Measurements from ENCODE around the gene CALB2. TPM values are rescaled to one million over a fixed set of nuclear protein-coding genes. Genes with fewer than 3 reads are reported as not detected.

The CALB2 gene
- total and polyA plus RNA-seq, 2 of the 13 experiments (the other 11 are each of a cell fraction or from before 2014, with no cell fraction given) = 0.37 to 0.40 TPM

DNA sequence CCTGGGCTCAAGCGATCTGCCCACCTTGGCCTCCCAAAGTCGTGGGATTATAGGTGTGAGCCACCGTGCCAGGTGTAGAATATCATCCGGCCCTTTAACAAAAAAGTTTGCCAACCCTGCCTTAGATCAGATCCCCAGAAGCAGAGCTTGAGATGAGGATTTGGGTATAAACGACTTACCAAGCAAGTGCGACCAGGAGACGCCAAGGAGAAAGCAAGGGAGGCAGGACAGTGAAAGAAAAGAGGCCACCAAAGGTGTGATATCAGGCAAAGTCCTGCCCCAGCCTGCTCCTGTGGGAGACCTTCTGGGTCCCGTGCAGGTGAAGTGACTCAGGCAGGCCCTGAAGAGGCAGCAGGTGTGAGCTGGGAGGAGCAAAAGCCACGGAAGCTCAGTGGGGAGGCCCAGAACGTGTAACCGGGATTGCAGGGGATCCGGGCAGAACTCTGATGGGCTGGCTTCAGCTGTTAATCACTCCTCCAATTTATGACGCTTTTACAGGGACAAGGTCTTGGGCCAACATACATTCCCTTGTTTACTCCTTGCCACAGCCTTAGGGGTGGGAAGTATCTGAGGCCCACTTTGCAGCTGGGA, 14.1 kb upstream of the CALB2 start:
- Histone ChIP-seq H3K79me2 (ENCODE audit: insufficient read depth, low read length) (no peaks in the 10 kb centered on the region), H3K9ac (ENCODE audit: insufficient read depth, low read depth, low read length) (no peak overlapping the region), H2AFZ (ENCODE audit: low read length) (no peak overlapping the region), H3K36me3 (replicated peaks in 1 of 2; ENCODE audit: control insufficient read depth in 1 of 2, insufficient read depth in 2 of 2, low read length in 2 of 2) (no peaks in the 10 kb centered on the region), H4K20me1 (ENCODE audit: insufficient read depth, low read length) (no peaks in the 10 kb centered on the region), H3K4me1 (ENCODE audit: insufficient read depth, low read length) (0 out of 2 replicates have a peak, but pooled peaks cover under 1% of the 10 kb centered on the region), H3K4me2 (ENCODE audit: low read depth, low read length) (no peak overlapping the region), H3K4me3 (replicated peaks in 1 of 3; ENCODE audit: insufficient read depth in 1 of 3, low read depth in 2 of 3, low read length in 3 of 3) (no peak overlapping the region), H3K27ac (ENCODE audit: extremely low read length, insufficient read depth, low read length) (no peak overlapping the region), H3K9me3 (ENCODE audit: low read length) (no peaks in the 10 kb centered on the region), H3K27me3 (ENCODE audit: control insufficient read depth in 1 of 2, insufficient read depth in 2 of 2, low read length in 2 of 2) (peaks cover 2 to 72% of the 10 kb centered on the region in 2 experiments; a peak in 4 of 5 replicates)
- ATAC-seq = no peak
- in situ Hi-C loops (cut with HindIII; ENCODE audit: extremely low pct_ligation_motif_present, low pct_unique_long_range_greater_than_20kb) = no loop called here
- WGBS (ENCODE audit: low lambda C conversion rate) = 7% methylated on average over 13 of the region's 13 CpGs
- no peak for FAIRE-seq
- ChIA-PET POLR2A (no interaction called here), CTCF (ENCODE audit: low intra/inter-chr PET ratio, low total read pairs) (no interaction called here)
- TF ChIP-seq ZBTB8A (CRISPR knock-in tag; IDR thresholded peaks at IDR 0.05; ENCODE audit: borderline replicate concordance, low read depth) (no peak), ZNF737 (CRISPR knock-in tag; IDR thresholded peaks at IDR 0.05; ENCODE audit: borderline replicate concordance) (no peak), SPEN (CRISPR knock-in tag; IDR thresholded peaks at IDR 0.05; ENCODE audit: low read depth) (no peak)
- TF ChIP-seq, protein P1, sequence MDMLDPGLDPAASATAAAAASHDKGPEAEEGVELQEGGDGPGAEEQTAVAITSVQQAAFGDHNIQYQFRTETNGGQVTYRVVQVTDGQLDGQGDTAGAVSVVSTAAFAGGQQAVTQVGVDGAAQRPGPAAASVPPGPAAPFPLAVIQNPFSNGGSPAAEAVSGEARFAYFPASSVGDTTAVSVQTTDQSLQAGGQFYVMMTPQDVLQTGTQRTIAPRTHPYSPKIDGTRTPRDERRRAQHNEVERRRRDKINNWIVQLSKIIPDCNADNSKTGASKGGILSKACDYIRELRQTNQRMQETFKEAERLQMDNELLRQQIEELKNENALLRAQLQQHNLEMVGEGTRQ (IDR thresholded peaks at IDR 0.05; ENCODE audit: low read depth, low read length) = no peak
- TF ChIP-seq, protein P1 (CRISPR knock-in tag; IDR thresholded peaks at IDR 0.05; ENCODE audit: borderline replicate concordance) = no peak
- intact Hi-C loops (cut with micrococcal nuclease; ENCODE audit: unreplicated experiment) = no loop called here
- DNase-seq (ENCODE audit: low spot score) = no peak
- no TSS peak for BruUV-seq (replicated peaks)

DNA sequence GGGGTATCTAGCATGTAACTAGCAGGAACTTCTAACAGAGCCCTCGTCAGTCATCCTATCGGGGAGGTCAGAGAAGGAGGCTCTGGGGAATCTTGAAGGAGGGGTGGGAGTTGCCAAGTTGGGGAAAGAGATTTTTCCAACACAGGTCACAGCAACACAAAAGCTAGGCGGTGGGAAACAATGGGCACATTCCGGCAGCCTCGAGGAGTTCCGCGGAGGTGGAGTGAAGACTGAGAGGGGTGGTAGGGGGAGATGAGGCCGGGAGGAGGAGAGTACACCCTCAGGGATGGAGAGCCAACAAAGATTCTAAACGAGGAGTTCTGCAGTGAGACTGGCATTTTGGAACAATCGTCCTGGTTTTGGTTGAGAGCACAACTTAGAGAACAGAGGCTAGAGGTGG, 13.5 kb upstream of the CALB2 start:
- no TSS peak for BruUV-seq (replicated peaks)
- no peaks in the 10 kb centered on the region for H3K79me2 ChIP-seq (ENCODE audit: insufficient read depth, low read length)
- no peak overlapping the region for H2AFZ ChIP-seq (ENCODE audit: low read length)
- in situ Hi-C loops (cut with HindIII; ENCODE audit: extremely low pct_ligation_motif_present, low pct_unique_long_range_greater_than_20kb) = no loop called here
- FAIRE-seq (no peak), ATAC-seq (no peak), DNase-seq (ENCODE audit: low spot score) (no peak)
- intact Hi-C loops (cut with micrococcal nuclease; ENCODE audit: unreplicated experiment) = no loop called here
- POLR2A ChIA-PET = no interaction called here
- no peaks in the 10 kb centered on the region for H3K36me3 ChIP-seq (replicated peaks in 1 of 2; ENCODE audit: control insufficient read depth in 1 of 2, insufficient read depth in 2 of 2, low read length in 2 of 2)
- CTCF ChIA-PET (ENCODE audit: low intra/inter-chr PET ratio, low total read pairs) = no interaction called here
- H3K4me2 ChIP-seq (ENCODE audit: low read depth, low read length) = no peak overlapping the region
- no peaks in the 10 kb centered on the region for H3K4me1 ChIP-seq (ENCODE audit: insufficient read depth, low read length)
- H3K4me3 ChIP-seq (replicated peaks in 1 of 3; ENCODE audit: insufficient read depth in 1 of 3, low read depth in 2 of 3, low read length in 3 of 3) = no peak overlapping the region
- peaks cover 2 to 78% of the 10 kb centered on the region in 2 experiments; a peak in 4 of 5 replicates for H3K27me3 ChIP-seq (ENCODE audit: control insufficient read depth in 1 of 2, insufficient read depth in 2 of 2, low read length in 2 of 2)
- no peak overlapping the region for H3K9ac ChIP-seq (ENCODE audit: insufficient read depth, low read depth, low read length)
- no peaks in the 10 kb centered on the region for H4K20me1 ChIP-seq (ENCODE audit: insufficient read depth, low read length)
- H3K9me3 ChIP-seq (ENCODE audit: low read length) = no peaks in the 10 kb centered on the region
- no peak overlapping the region for H3K27ac ChIP-seq (ENCODE audit: extremely low read length, insufficient read depth, low read length)
- WGBS (ENCODE audit: low lambda C conversion rate) = 28% methylated on average over 10 of the region's 10 CpGs
- TF ChIP-seq ZNF784 (CRISPR knock-in tag; IDR thresholded peaks at IDR 0.05; ENCODE audit: borderline replicate concordance) (no peak), NFE2 (CRISPR knock-in tag; IDR thresholded peaks at IDR 0.05) (no peak), SSRP1 (CRISPR knock-in tag; IDR thresholded peaks at IDR 0.05) (no peak), TRAFD1 (CRISPR knock-in tag; IDR thresholded peaks at IDR 0.05; ENCODE audit: borderline replicate concordance) (no peak), BRD4 (CRISPR knock-in tag; IDR thresholded peaks at IDR 0.05) (no peak), MXD1 (CRISPR knock-in tag; IDR thresholded peaks at IDR 0.05) (no peak)
- TF ChIP-seq, protein P2, sequence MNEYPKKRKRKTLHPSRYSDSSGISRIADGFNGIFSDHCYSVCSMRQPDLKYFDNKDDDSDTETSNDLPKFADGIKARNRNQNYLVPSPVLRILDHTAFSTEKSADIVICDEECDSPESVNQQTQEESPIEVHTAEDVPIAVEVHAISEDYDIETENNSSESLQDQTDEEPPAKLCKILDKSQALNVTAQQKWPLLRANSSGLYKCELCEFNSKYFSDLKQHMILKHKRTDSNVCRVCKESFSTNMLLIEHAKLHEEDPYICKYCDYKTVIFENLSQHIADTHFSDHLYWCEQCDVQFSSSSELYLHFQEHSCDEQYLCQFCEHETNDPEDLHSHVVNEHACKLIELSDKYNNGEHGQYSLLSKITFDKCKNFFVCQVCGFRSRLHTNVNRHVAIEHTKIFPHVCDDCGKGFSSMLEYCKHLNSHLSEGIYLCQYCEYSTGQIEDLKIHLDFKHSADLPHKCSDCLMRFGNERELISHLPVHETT (CRISPR knock-in tag; conservative IDR thresholded peaks at IDR 0.05) = no peak
